ENCODE results near the gene UGGT1.
"Not testable (repeated sequence)": the region's sequence is repeated elsewhere in the genome, so short reads cannot be mapped to it uniquely, and the experiment has no call there.

The UGGT1 gene

GRCh38 chr2:128178149-128178649, 87.2 kb downstream of the UGGT1 start:
- no peak for FAIRE-seq

- peak; percentile 80 for FAIRE-seq
Observed at GRCh38 chr2:128178650-128179460, 87.9 kb downstream of the UGGT1 start.

- FAIRE-seq = no peak
Observed at GRCh38 chr2:128179461-128179755, 88.4 kb downstream of the UGGT1 start.

- FAIRE-seq = no peak
Observed at GRCh38 chr2:128180031-128180430, 89.0 kb downstream of the UGGT1 start.

GRCh38 chr2:128185576-128185975, 94.6 kb downstream of the UGGT1 start:
- FAIRE-seq = no peak

GRCh38 chr2:128187032-128187654, 96.1 kb downstream of the UGGT1 start:
- FAIRE-seq = no peak

GRCh38 chr2:128195435-128195984, 104.5 kb downstream of the UGGT1 start:
- no peak for FAIRE-seq

GRCh38 chr2:128196026-128196425, 105.0 kb downstream of the UGGT1 start:
- FAIRE-seq = no peak

- no peak for FAIRE-seq
Observed at GRCh38 chr2:128196471-128196931, 105.5 kb downstream of the UGGT1 start.

- no peak for FAIRE-seq
Observed at GRCh38 chr2:128197059-128197458, 106.1 kb downstream of the UGGT1 start.

GRCh38 chr2:128198656-128199055, 107.7 kb downstream of the UGGT1 start:
- FAIRE-seq = no peak

GRCh38 chr2:128199141-128199540, 108.1 kb downstream of the UGGT1 start:
- FAIRE-seq = no peak

- no peak for FAIRE-seq
Observed at GRCh38 chr2:128202791-128203190, 111.8 kb downstream of the UGGT1 start.

GRCh38 chr2:128206245-128206644, 115.2 kb downstream of the UGGT1 start:
- FAIRE-seq = no peak

- no peak for FAIRE-seq
Observed at GRCh38 chr2:128208023-128208422, 117.0 kb downstream of the UGGT1 start.

GRCh38 chr2:128208631-128209324, 117.8 kb downstream of the UGGT1 start:
- not testable (repeated sequence) for FAIRE-seq

GRCh38 chr2:128214251-128214650, 123.3 kb downstream of the UGGT1 start:
- no peak for FAIRE-seq

GRCh38 chr2:128214866-128215460, 124.0 kb downstream of the UGGT1 start:
- no peak for FAIRE-seq

- FAIRE-seq = no peak
Observed at GRCh38 chr2:128215897-128216642, 125.1 kb downstream of the UGGT1 start.

GRCh38 chr2:128217671-128218070, 126.7 kb downstream of the UGGT1 start:
- no peak for FAIRE-seq

GRCh38 chr2:128219891-128220290, 128.9 kb downstream of the UGGT1 start:
- FAIRE-seq = no peak

- FAIRE-seq = peak; percentile 29
Observed at GRCh38 chr2:128227862-128228261, 136.9 kb downstream of the UGGT1 start.
